Breast epithelium (tissue), 3 donors: ENCODE results near the gene SCAMP5.

Experiments used
- CTCF ChIP-seq, 3 donors: fragments of 450-650 bp; IDR thresholded peaks; one replicate each; pipeline ENCODE4 v1.5.1; 2016 to 2017; ENCODE audit warnings: antibody characterized with exemption in 3 of 3, mild to moderate bottlenecking in 3 of 3, moderate library complexity in 3 of 3
- POLR2A ChIP-seq: fragments of 450-650 bp; IDR thresholded peaks from one replicate; pipeline ENCODE4 v1.6.1; 2016; ENCODE audit warnings: antibody characterized with exemption, mild to moderate bottlenecking, moderate library complexity
- POLR2AphosphoS5 ChIP-seq, 3 donors: sonication (generic); formaldehyde crosslinking; IDR thresholded peaks; one replicate each; pipeline ENCODE4 v1.6.1; 2017; ENCODE audit warnings: antibody characterized with exemption in 3 of 3

- no peak for TF ChIP-seq CTCF (IDR thresholded peaks at IDR 0.05)
- TF ChIP-seq POLR2A = no peak
- no peak for TF ChIP-seq POLR2AphosphoS5 (IDR thresholded peaks at IDR 0.05)
Observed at GRCh38 chr15:75067123-75067830, 71.9 kb downstream of the SCAMP5 start.
